ENCODE data around the gene LCOR. TPM values are rescaled to one million over a fixed set of nuclear protein-coding genes. Genes with fewer than 3 reads are reported as not detected.

The LCOR gene
- total and polyA plus RNA-seq, 9 of the 15 experiments (the other 6 are each of a cell fraction or from before 2014, with no cell fraction given) = 3.6 to 25.2 (median 14.4) TPM

DNA sequence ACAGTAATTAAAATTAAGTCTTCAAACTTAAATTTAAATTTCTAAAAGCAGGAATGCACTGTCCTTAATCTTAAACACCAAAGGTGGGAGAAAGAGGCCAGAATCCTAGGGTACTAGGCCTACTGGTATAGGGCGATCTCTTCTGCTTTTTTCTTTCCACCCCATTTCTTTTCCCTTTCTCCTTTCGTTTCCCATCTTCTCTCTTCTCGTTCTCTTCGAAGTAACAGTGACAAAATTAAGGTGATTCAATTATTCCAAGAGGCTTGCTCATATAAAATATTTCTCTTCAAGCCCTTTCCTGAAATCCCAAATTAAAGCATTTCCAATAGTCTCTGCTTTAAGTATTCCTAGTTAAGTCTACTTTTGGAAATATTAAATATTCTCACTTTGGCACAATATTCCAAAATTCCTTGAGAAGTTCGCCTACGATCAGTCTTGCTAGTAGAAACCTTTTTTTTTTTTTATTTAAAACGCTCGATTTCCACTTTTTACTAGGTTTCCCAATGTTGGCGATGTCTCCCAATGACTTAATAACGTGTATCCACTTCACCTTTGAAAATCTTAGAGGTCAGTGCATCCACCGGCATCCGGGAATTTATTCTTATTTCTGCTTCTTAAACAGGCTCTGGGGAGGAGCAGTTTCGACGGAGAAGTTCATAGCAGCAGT lies 765 bp upstream of the LCOR start (continued):
- TF ChIP-seq ZNF512 (tag; IDR thresholded peaks at IDR 0.05) (peak; percentile 54; the same call in 1 of the 2 replicates), CCAR2 (IDR thresholded peaks at IDR 0.05; ENCODE audit: low read depth, low read length) (no peak), ZNF175 (CRISPR knock-in tag; IDR thresholded peaks at IDR 0.05; ENCODE audit: low read depth) (0 out of 2 replicates have a peak, but pooled peaks have one; percentile 16), CLOCK (CRISPR knock-in tag; IDR thresholded peaks at IDR 0.05; ENCODE audit: borderline replicate concordance) (no peak), BRD9 (IDR thresholded peaks at IDR 0.05; ENCODE audit: low read depth, partially characterized antibody) (peak; percentile 42), SMARCA4 (IDR thresholded peaks at IDR 0.05) (peak; percentile 45; the same call in 1 of the 2 replicates), MTA2 (IDR thresholded peaks at IDR 0.05; ENCODE audit: low read depth) (0 out of 2 replicates have a peak, but pooled peaks have one; percentile 15), YBX1 (IDR thresholded peaks at IDR 0.05) (no peak), ZNF695 (CRISPR knock-in tag; IDR thresholded peaks at IDR 0.05) (no peak), SPI1 (IDR thresholded peaks at IDR 0.05; ENCODE audit: borderline replicate concordance, low read depth, low read length) (0 out of 2 replicates have a peak, but pooled peaks have one; percentile 16), NFRKB (IDR thresholded peaks at IDR 0.05; ENCODE audit: low read depth) (peak; percentile 62; the same call in 1 of the 2 replicates), ASH1L (IDR thresholded peaks at IDR 0.05; ENCODE audit: borderline replicate concordance, low read depth, partially characterized antibody) (no peak), U2AF1 (optimal IDR thresholded peaks at IDR 0.05; ENCODE audit: low read depth, low read length) (no peak), BCL6 (CRISPR knock-in tag; IDR thresholded peaks at IDR 0.05) (no peak), ATF1 (CRISPR knock-in tag; IDR thresholded peaks at IDR 0.05) (no peak), ATF1 (tag; IDR thresholded peaks at IDR 0.05) (0 out of 2 replicates have a peak, but pooled peaks have one; percentile 31), CSDE1 (IDR thresholded peaks at IDR 0.05) (no peak), EGR1 (conservative IDR thresholded peaks at IDR 0.05) (no peak), LEF1 (IDR thresholded peaks at IDR 0.05) (0 out of 2 replicates have a peak, but pooled peaks have one; percentile 29), ZNF316 (IDR thresholded peaks at IDR 0.05) (no peak)
